ENCODE results near the gene TNS1. TPM values are rescaled to one million over a fixed set of nuclear protein-coding genes. Genes with fewer than 3 reads are reported as not detected.

Gene TNS1
- total RNA-seq, 1 experiment from 2014 or later: 0.49 TPM

GRCh38 chr2:217952409-217952808 is 50.4 kb downstream of the TNS1 start:
- ChIA-PET POLR2A (no interaction called here), CTCF (no interaction called here)
- intact Hi-C loops (cut with micrococcal nuclease; ENCODE audit: unreplicated experiment): no loop called here
- no peaks in the 10 kb centered on the region for H3K4me1 ChIP-seq (ENCODE audit: control insufficient read depth, insufficient read depth, low read length)
- H3K27ac ChIP-seq (ENCODE audit: low read length): no peak overlapping the region
- no peaks in the 10 kb centered on the region for H3K36me3 ChIP-seq (ENCODE audit: control insufficient read depth, insufficient read depth, low read length)
- TF ChIP-seq CTCF (IDR thresholded peaks at IDR 0.05): no peak
- TF ChIP-seq REST (IDR thresholded peaks at IDR 0.05; ENCODE audit: insufficient read depth in 1 of 2, low read depth in 2 of 2, low read length in 1 of 2): no peak
- no peak for TF ChIP-seq SIN3A (IDR thresholded peaks at IDR 0.05; ENCODE audit: borderline replicate concordance, insufficient read depth, low read depth, low read length)
- no peak for TF ChIP-seq TCF7L2 (IDR thresholded peaks at IDR 0.05; ENCODE audit: low read depth, low read length)
- TF ChIP-seq POLR2AphosphoS5 (IDR thresholded peaks at IDR 0.05; ENCODE audit: low read depth, low read length): no peak
- in situ Hi-C loops (cut with HindIII; ENCODE audit: low pct_unique_long_range_greater_than_20kb, low sequenced_read_pairs): no loop called here
- DNase-seq (ENCODE audit: low read depth, low spot score): no peak
- H3K9me3 ChIP-seq (ENCODE audit: control insufficient read depth, insufficient read depth, low read depth, low read length): no peaks in the 10 kb centered on the region
- no peak overlapping the region for H3K4me3 ChIP-seq (ENCODE audit: low read depth in 2 of 2, low read length in 2 of 2)
- no TSS peak for BruUV-seq (replicated peaks)
- H3K27me3 ChIP-seq (ENCODE audit: control insufficient read depth, insufficient read depth, low read length): peaks cover 7% of the 10 kb centered on the region; the same call in 1 of the 2 replicates
- no peak for ATAC-seq

- Histone ChIP-seq H3K4me3 (ENCODE audit: low read depth in 2 of 2, low read length in 2 of 2) (no peak overlapping the region), H3K36me3 (ENCODE audit: control insufficient read depth, insufficient read depth, low read length) (no peaks in the 10 kb centered on the region), H3K4me1 (ENCODE audit: control insufficient read depth, insufficient read depth, low read length) (no peaks in the 10 kb centered on the region), H3K27me3 (ENCODE audit: control insufficient read depth, insufficient read depth, low read length) (peaks cover 7% of the 10 kb centered on the region; the same call in 1 of the 2 replicates), H3K27ac (ENCODE audit: low read length) (no peak overlapping the region), H3K9me3 (ENCODE audit: control insufficient read depth, insufficient read depth, low read depth, low read length) (no peaks in the 10 kb centered on the region)
- POLR2A ChIA-PET: no interaction called here
- DNase-seq (ENCODE audit: low read depth, low spot score): no peak
- in situ Hi-C loops (cut with HindIII; ENCODE audit: low pct_unique_long_range_greater_than_20kb, low sequenced_read_pairs) (no loop called here), intact Hi-C loops (cut with micrococcal nuclease; ENCODE audit: unreplicated experiment) (no loop called here)
- CTCF ChIA-PET: interaction anchor here (0.7 kb wide), 1 partner anchor 42 kb away, joined by 3 read pairs; no protein-coding TSS in a partner anchor
- no peak for ATAC-seq
- TF ChIP-seq CTCF (IDR thresholded peaks at IDR 0.05): no peak
- no peak for TF ChIP-seq REST (IDR thresholded peaks at IDR 0.05; ENCODE audit: insufficient read depth in 1 of 2, low read depth in 2 of 2, low read length in 1 of 2)
- no peak for TF ChIP-seq TCF7L2 (IDR thresholded peaks at IDR 0.05; ENCODE audit: low read depth, low read length)
- TF ChIP-seq POLR2AphosphoS5 (IDR thresholded peaks at IDR 0.05; ENCODE audit: low read depth, low read length): no peak
- TF ChIP-seq SIN3A (IDR thresholded peaks at IDR 0.05; ENCODE audit: borderline replicate concordance, insufficient read depth, low read depth, low read length): no peak
- no TSS peak for BruUV-seq (replicated peaks)
Measured at GRCh38 chr2:217951521-217952247, 51.1 kb downstream of the TNS1 start.

All from Panc1 (cell line).